Measurements from ENCODE around the gene SLC39A1. TPM values are rescaled to one million over a fixed set of nuclear protein-coding genes. Genes with fewer than 3 reads are reported as not detected.

The SLC39A1 gene
- total and polyA plus RNA-seq, 4 experiments from 2014 or later: 21.6 to 47.3 (median 29.1) TPM

DNA sequence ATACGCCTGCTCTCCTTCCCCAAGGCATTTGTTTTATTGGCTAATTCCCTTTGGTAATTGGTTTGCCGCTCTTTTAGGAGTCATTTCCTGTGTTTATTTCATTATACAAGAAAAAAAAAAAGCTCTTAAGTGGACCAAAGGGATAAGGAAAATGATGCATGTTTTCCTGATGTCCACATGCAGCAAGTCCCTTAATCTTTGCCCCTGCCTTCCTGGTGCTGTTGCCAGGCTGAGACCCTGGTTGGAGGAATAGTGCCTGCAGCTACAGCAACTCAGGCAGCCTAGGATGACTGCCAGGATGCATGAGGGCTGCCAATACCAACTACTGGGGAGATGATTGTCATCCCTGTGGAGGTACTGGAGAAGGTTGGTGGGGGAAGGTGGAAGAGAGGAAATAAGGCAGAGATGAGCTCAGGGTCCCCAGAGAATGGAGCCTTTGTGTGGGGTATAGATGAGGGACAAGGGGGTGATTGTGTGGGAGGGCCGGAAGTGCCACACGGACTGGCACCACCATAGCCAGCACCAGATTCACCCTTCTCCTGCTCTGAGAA, 34.5 kb downstream of the SLC39A1 start:
- H3K36me3 ChIP-seq (ENCODE audit: insufficient read depth, low read length): peaks cover 20% of the 10 kb centered on the region
- H3K4me3 ChIP-seq (ENCODE audit: low read length in 2 of 2): no peak overlapping the region
- Mint-ChIP-seq H3K27ac (peak overlapping the region in 2 of 7 donors; percentile 24 to 25), H3K27me3 (no peaks in the 10 kb centered on the region), H3K9me3 (no peaks in the 10 kb centered on the region), H3K4me1 (peaks cover under 1 to 14% (median 9%) of the 10 kb centered on the region in 4 donors), H3K4me3 (no peak overlapping the region), H3K36me3 (peaks cover 4 to 31% of the 10 kb centered on the region in 2 donors)
- H3K27ac ChIP-seq (ENCODE audit: low read depth, low read length): no peak overlapping the region
- no peaks in the 10 kb centered on the region for H3K27me3 ChIP-seq (ENCODE audit: insufficient read depth, low read length)
- CTCF ChIA-PET (ENCODE audit: partially characterized antibody): interaction anchor here (1.9 kb wide), 1 partner anchor 17 kb away, joined by 11 read pairs; the partner anchor contains the start of gene DENND4B
- H3K9me3 ChIP-seq (ENCODE audit: control insufficient read depth in 1 of 2, low read length in 2 of 2): no peaks in the 10 kb centered on the region
- no peak for DNase-seq
- H3K4me1 ChIP-seq (ENCODE audit: insufficient read depth, low read length): peaks cover 7% of the 10 kb centered on the region
- intact Hi-C loops (cut with micrococcal nuclease): no loop called here
- POLR2A ChIA-PET (ENCODE audit: partially characterized antibody): interaction anchor here (1.2 to 16.4 kb wide), 5 partner anchors 9 to 48 kb away, joined by 4 to 298 read pairs (median 9); partner anchors contain the start of genes DENND4B and JTB

DNA sequence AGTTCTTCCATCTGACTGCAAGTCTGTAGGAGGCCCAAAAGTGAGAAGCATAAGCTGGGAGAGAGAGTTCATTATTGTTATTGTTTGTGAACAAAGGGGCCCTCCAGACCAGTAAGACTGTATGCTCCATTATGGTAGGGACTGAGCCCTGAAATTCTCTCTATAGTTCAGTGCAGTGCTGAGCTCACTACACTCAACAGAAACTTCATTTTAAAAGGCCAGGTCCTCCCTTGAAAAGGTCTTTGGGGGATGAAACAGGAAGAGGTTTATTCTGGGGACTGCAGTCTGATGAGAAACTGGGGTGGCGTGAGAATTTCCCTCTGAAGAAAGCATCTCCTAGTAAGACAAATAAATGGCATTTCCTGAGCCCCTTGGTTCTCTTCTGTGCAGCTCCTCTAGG, 35.1 kb downstream of the SLC39A1 start:
- Mint-ChIP-seq H3K9me3 (no peaks in the 10 kb centered on the region), H3K36me3 (peaks cover 4 to 33% of the 10 kb centered on the region in 2 donors), H3K27ac (peak overlapping the region in 5 of 7 donors; percentile 17 to 88 (median 32)), H3K4me3 (no peak overlapping the region), H3K4me1 (peaks cover 4 to 21% (median 13%) of the 10 kb centered on the region in 4 donors), H3K27me3 (no peaks in the 10 kb centered on the region)
- no peaks in the 10 kb centered on the region for H3K27me3 ChIP-seq (ENCODE audit: insufficient read depth, low read length)
- ChIA-PET POLR2A (ENCODE audit: partially characterized antibody) (interaction anchor here (1.3 to 16.4 kb wide), 5 partner anchors 8 to 49 kb away, joined by 3 to 298 read pairs (median 9); partner anchors contain the start of genes DENND4B and JTB), CTCF (ENCODE audit: partially characterized antibody) (interaction anchor here (0.7 to 1.9 kb wide), 2 partner anchors 17 to 18 kb away, joined by 3 to 11 read pairs; partner anchors contain the start of gene DENND4B)
- intact Hi-C loops (cut with micrococcal nuclease): no loop called here
- H3K27ac ChIP-seq (ENCODE audit: low read depth, low read length): no peak overlapping the region
- H3K9me3 ChIP-seq (ENCODE audit: control insufficient read depth in 1 of 2, low read length in 2 of 2): no peaks in the 10 kb centered on the region
- H3K4me1 ChIP-seq (ENCODE audit: insufficient read depth, low read length): peaks cover 11% of the 10 kb centered on the region
- peaks cover 14% of the 10 kb centered on the region for H3K36me3 ChIP-seq (ENCODE audit: insufficient read depth, low read length)
- H3K4me3 ChIP-seq (ENCODE audit: low read length in 2 of 2): no peak overlapping the region
- no peak for DNase-seq

DNA sequence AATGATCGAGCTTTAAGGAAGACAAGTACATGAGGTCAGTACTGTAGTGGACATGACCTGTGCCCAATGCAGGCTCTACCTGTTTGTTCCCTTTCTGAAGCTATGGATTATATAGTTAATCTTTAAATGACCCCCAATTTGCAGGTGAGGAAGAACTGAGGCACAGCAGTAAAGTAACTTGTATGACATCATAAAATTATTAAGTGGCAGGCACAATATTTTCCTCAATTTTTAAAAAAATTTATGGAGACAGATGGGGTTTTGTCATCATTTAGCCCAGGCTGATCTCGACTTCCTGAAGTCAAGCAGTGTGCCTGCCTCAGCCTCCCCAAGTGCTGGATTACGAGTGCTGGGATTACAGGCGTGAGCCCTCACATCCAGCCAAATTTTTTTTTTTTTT, 36.9 kb downstream of the SLC39A1 start:
- H3K4me3 ChIP-seq (ENCODE audit: low read length in 2 of 2): no peak overlapping the region
- H3K27me3 Mint-ChIP-seq: no peaks in the 10 kb centered on the region
- intact Hi-C loops (cut with micrococcal nuclease): no loop called here
- H3K9me3 ChIP-seq (ENCODE audit: control insufficient read depth in 1 of 2, low read length in 2 of 2): no peaks in the 10 kb centered on the region
- ChIA-PET CTCF (ENCODE audit: partially characterized antibody) (interaction anchor here (8.1 kb wide), 1 partner anchor 19 kb away, joined by 69 read pairs; the partner anchor contains the start of gene DENND4B), POLR2A (ENCODE audit: partially characterized antibody) (interaction anchor here (1.1 to 16.4 kb wide), 3 partner anchors 17 to 51 kb away, joined by 3 to 298 read pairs (median 7); partner anchors contain the start of genes CREB3L4, DENND4B and JTB)
- H3K4me1 Mint-ChIP-seq: peaks cover 7 to 35% (median 17%) of the 10 kb centered on the region in 4 donors
- H3K27ac Mint-ChIP-seq: peak overlapping the region in 2 of 7 donors; percentile 35 to 70
- H3K4me3 Mint-ChIP-seq: no peak overlapping the region
- H3K4me1 ChIP-seq (ENCODE audit: insufficient read depth, low read length): peaks cover 14% of the 10 kb centered on the region
- peaks cover 0 to 3% (median 0%) of the 10 kb centered on the region in 8 donors for H3K9me3 Mint-ChIP-seq
- no peaks in the 10 kb centered on the region for H3K27me3 ChIP-seq (ENCODE audit: insufficient read depth, low read length)
- no peaks in the 10 kb centered on the region for H3K36me3 ChIP-seq (ENCODE audit: insufficient read depth, low read length)
- peaks cover 4 to 29% of the 10 kb centered on the region in 2 donors for H3K36me3 Mint-ChIP-seq
- DNase-seq: no peak
- no peak overlapping the region for H3K27ac ChIP-seq (ENCODE audit: low read depth, low read length)

DNA sequence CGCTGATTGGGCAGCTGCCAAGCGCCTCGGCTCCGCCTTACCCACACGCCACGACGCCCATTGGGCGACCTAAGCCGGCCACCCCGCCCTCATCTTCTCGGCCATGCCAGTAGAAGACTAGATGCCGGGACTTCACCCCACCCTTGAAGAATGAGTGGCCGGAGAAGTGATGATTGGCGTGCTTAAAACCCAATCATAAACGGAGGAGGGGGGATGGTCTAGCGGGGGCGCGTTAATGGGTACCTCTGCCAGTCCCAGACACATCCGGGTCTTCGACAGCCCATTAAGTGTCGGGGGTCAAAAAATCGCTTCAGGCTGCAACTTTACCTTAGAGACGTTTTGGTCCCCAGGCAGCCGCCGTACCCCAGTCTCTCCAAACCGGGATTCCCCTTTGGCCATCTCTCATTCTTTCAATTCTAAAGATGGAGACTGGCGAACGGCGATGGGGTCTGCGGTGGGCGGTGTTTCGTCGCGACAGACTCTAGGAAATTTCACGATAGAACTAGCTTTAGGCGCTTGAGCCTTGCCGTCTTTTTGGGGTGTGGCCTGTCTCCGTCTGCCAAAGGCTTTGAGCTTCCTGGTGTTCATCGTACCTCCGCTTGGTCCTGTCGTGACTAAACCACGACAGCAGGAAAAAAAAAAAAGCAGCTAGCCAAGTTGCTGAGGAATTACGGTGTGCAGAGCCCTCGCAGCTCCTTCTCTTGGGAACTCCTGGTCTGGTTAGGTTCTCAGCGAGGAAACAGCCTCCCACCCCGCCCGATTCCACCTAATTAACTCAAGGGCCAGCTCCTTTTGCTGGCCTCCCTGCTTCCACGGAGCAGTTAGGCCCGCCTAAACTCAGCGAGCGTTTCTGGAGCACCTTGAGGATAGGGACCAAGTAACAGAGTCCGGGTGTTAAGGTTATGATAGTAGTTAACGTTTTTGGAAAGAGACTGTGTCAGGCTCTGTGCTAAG, 40.1 kb downstream of the SLC39A1 start, which contains the start of gene GATAD2B:
Gene GATAD2B, minus strand, starts transcription at position 1 of the 954 bp plus-strand sequence. CDS start 94,625 bp downstream, outside the sequence.
- H3K27me3 ChIP-seq (ENCODE audit: insufficient read depth, low read length): no peaks in the 10 kb centered on the region
- ChIA-PET CTCF (ENCODE audit: partially characterized antibody) (interaction anchor here (1.1 to 8.1 kb wide), 9 partner anchors 11 to 127 kb away, joined by 3 to 69 read pairs (median 4); partner anchors contain the start of genes CREB3L4, DENND4B, JTB and SLC39A1), POLR2A (ENCODE audit: partially characterized antibody) (interaction anchor here (0.5 to 16.4 kb wide), 34 partner anchors 10 to 413 kb away, joined by 3 to 298 read pairs (median 4); partner anchors contain the start of genes CREB3L4, CRTC2, DENND4B and JTB)
- DNase-seq: peak; percentile 99 to 100 (median 100)
- H3K36me3 ChIP-seq (ENCODE audit: insufficient read depth, low read length): no peaks in the 10 kb centered on the region
- H3K27ac ChIP-seq (ENCODE audit: low read depth, low read length): peak within 1 kb of the TSS; percentile 97
- peak within 1 kb of the TSS; percentile 80 to 99 for H3K4me3 ChIP-seq (ENCODE audit: low read length in 2 of 2)
- Mint-ChIP-seq H3K27ac (peak within 1 kb of the TSS; percentile 96 to 99 (median 97)), H3K9me3 (peaks cover 0 to 3% (median 0%) of the 10 kb centered on the region in 8 donors), H3K4me1 (peaks cover 34 to 55% (median 43%) of the 10 kb centered on the region in 4 donors), H3K27me3 (no peaks in the 10 kb centered on the region), H3K4me3 (peak within 1 kb of the TSS; percentile 94 to 97 (median 95)), H3K36me3 (peaks cover 0 to 21% of the 10 kb centered on the region in 2 donors)
- no peaks in the 10 kb centered on the region for H3K9me3 ChIP-seq (ENCODE audit: control insufficient read depth in 1 of 2, low read length in 2 of 2)
- intact Hi-C loops (cut with micrococcal nuclease): loop anchor here (1.0 to 5.0 kb wide), 11 partner anchors 22 to 404 kb away; partner anchors contain the start of genes ATP8B2, CREB3L4, CRTC2 and HAX1
- peaks cover 44% of the 10 kb centered on the region for H3K4me1 ChIP-seq (ENCODE audit: insufficient read depth, low read length)

DNA sequence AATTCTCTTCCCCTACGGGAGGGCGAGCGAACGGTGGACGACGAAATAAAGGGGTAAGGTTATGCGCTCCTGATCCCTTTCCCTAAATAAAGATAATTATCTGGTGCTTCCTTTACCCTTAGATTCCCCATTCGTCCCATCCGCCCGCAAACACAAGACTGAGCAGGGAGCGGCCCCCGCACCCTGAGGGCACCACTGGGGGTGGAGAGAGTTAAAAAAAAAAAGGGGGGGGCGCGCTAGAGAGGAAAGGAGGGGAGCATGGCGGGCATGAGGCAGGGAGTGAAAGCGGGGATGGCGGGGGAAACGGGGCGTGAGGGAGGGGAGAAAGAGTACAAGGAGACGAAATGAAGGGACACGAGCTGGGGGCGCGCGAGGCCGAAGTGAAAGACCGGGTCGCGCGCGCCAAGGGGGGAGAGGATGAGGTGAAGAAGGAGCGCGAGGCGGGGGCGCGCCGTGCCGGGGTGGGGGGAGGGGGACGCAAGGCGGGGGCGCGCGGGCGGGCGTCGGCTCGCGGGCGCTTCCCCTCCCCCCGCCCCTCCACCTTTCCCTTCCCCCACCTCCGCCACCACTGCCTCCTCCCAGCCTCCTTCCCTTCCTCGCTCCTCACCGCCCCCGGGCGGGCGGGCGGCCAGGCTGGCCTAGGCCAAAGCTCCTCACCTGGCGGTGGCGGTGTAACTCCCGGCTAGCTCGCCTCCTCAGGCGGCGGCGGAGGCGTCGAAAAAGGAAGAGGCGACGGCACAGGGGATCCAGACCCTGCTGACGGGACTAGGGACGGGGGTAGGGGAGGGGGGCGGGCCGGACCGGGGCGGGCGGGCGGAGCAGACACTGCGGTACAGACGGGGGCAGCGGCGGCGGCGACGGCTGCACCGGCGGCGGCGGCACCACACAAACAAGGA, 41.0 kb downstream of the SLC39A1 start:
- H3K27me3 ChIP-seq (ENCODE audit: insufficient read depth, low read length): no peaks in the 10 kb centered on the region
- Mint-ChIP-seq H3K27me3 (no peaks in the 10 kb centered on the region), H3K9me3 (peaks cover 0 to 3% (median 0%) of the 10 kb centered on the region in 8 donors), H3K36me3 (peaks cover 4 to 27% of the 10 kb centered on the region in 2 donors), H3K4me1 (peaks cover 41 to 62% (median 49%) of the 10 kb centered on the region in 4 donors), H3K27ac (peak overlapping the region; percentile 96 to 99 (median 97)), H3K4me3 (peak overlapping the region; percentile 94 to 97 (median 95))
- intact Hi-C loops (cut with micrococcal nuclease): loop anchor here (1.0 to 5.0 kb wide), 6 partner anchors 55 to 405 kb away; partner anchors contain the start of genes ATP8B2, HAX1, ILF2 and JTB
- H3K27ac ChIP-seq (ENCODE audit: low read depth, low read length): peak overlapping the region; percentile 62
- no peaks in the 10 kb centered on the region for H3K9me3 ChIP-seq (ENCODE audit: control insufficient read depth in 1 of 2, low read length in 2 of 2)
- peak overlapping the region; percentile 64 to 77 for H3K4me3 ChIP-seq (ENCODE audit: low read length in 2 of 2)
- peaks cover 52% of the 10 kb centered on the region for H3K4me1 ChIP-seq (ENCODE audit: insufficient read depth, low read length)
- H3K36me3 ChIP-seq (ENCODE audit: insufficient read depth, low read length): no peaks in the 10 kb centered on the region
- POLR2A ChIA-PET (ENCODE audit: partially characterized antibody): interaction anchor here (0.5 to 16.4 kb wide), 31 partner anchors 10 to 413 kb away, joined by 3 to 298 read pairs (median 5); partner anchors contain the start of genes CREB3L4, CRTC2, DENND4B and JTB
- DNase-seq: peak in 2 of 5 donors; percentile 16 to 72
- CTCF ChIA-PET (ENCODE audit: partially characterized antibody): interaction anchor here (0.9 to 8.1 kb wide), 9 partner anchors 11 to 126 kb away, joined by 3 to 69 read pairs (median 4); partner anchors contain the start of genes CREB3L4, DENND4B and JTB
